IPS-20b (cell line): Measurements from ENCODE around the gene VAT1L.

Experiments used
- H3K27ac ChIP-seq: one replicate; pipeline ENCODE4 v1.5.1; 2013; ENCODE audit warnings: low read length
- H3K27me3 ChIP-seq: 2 replicates; pipeline ENCODE4 v1.6.1; 2013; ENCODE audit warnings: mild to moderate bottlenecking, low read length, inconsistent platforms; ENCODE audit not compliant: insufficient read depth
- H3K36me3 ChIP-seq: 2 replicates; pipeline ENCODE4 v1.6.1; 2013; ENCODE audit warnings: low read depth, mild to moderate bottlenecking, inconsistent platforms, low read length, moderate library complexity; ENCODE audit not compliant: insufficient read depth
- H3K4me1 ChIP-seq: 2 replicates; pipeline ENCODE4 v1.6.1; 2013; ENCODE audit warnings: mild to moderate bottlenecking, control low read depth, inconsistent platforms, low read length, moderate library complexity; ENCODE audit not compliant: insufficient read depth
- H3K4me3 ChIP-seq: 2 replicates; pipeline ENCODE4 v1.5.1; 2013; ENCODE audit warnings: mild to moderate bottlenecking, low read length, inconsistent platforms
- H3K9ac ChIP-seq: 2 replicates; pipeline ENCODE4 v1.6.1; 2013; ENCODE audit warnings: low read depth, mild to moderate bottlenecking, inconsistent platforms, low read length, moderate library complexity
- H3K9me3 ChIP-seq: 2 replicates; pipeline ENCODE4 v1.6.1; 2013; ENCODE audit warnings: mild to moderate bottlenecking, low read depth, low read length, inconsistent platforms; ENCODE audit not compliant: insufficient read depth

Gene VAT1L

DNA sequence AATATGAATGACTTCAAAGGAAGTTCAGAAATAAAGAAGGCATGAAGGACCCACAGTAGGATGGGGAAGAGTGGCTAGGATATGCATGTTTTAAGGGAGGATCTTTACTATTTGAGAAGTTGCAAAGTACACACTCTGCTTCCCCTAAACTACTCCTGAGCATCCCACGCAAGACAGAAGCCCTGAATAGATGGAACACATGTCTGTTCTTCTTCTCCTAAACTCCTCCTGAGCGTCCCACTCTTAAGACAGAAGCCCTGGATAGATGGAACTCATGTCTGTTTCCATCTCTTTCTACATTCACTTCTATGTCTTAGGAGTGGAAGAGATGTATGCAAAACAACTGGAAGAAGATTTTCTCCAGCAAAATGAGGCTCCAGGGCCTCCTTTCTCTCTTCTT, 88.4 kb downstream of the VAT1L start:
- Histone ChIP-seq H3K27ac (no peak overlapping the region), H3K4me1 (no peaks in the 10 kb centered on the region), H3K36me3 (peaks cover 55% of the 10 kb centered on the region), H3K4me3 (no peak overlapping the region), H3K27me3 (no peaks in the 10 kb centered on the region), H3K9me3 (no peaks in the 10 kb centered on the region), H3K9ac (no peak overlapping the region)

GRCh38 chr16:77877712-77878347, 89.5 kb downstream of the VAT1L start:
- no peak overlapping the region for H3K9ac ChIP-seq
- no peaks in the 10 kb centered on the region for H3K4me1 ChIP-seq
- no peak overlapping the region for H3K4me3 ChIP-seq
- H3K36me3 ChIP-seq = peaks cover 64% of the 10 kb centered on the region
- no peak overlapping the region for H3K27ac ChIP-seq
- no peaks in the 10 kb centered on the region for H3K27me3 ChIP-seq
- no peaks in the 10 kb centered on the region for H3K9me3 ChIP-seq

DNA sequence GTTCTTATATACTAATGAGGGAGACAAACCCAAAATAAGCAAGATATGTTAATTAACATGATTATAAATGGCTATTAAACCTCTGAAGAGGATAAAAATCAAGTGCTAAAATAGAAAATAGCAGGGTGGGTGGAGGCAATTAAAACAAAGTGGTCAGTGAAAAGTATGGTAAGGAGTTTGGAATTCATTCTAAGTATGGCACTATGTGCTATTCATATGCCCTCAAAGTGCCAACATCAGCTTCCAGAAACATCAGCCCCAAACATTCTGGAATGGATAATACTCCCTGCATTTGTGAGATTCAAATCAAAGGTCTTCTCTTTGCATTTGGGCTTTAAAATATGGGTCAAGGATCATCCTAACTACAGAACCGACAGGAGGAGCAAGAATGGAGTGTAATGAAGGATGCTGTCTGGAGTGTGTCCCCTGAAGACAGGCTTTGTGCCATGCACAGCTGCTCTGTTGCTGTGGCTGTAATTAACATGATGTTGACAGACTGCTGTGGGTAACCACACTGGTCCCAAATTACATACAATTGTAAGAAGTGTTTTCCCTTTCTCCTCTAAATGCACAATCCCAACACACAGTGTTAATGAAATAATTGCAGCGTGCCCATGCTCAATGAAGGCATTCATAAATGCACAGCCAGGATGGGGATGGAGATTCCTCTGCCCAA, 93.1 kb downstream of the VAT1L start:
- Histone ChIP-seq H3K4me1 (no peaks in the 10 kb centered on the region), H3K27ac (no peak overlapping the region), H3K27me3 (no peaks in the 10 kb centered on the region), H3K4me3 (no peak overlapping the region), H3K9me3 (no peaks in the 10 kb centered on the region), H3K36me3 (peaks cover 77% of the 10 kb centered on the region), H3K9ac (no peak overlapping the region)

GRCh38 chr16:77882358-77882757, 94.0 kb downstream of the VAT1L start:
- Histone ChIP-seq H3K4me1 (no peaks in the 10 kb centered on the region), H3K36me3 (peaks cover 71% of the 10 kb centered on the region), H3K27me3 (no peaks in the 10 kb centered on the region), H3K4me3 (no peak overlapping the region), H3K27ac (no peak overlapping the region), H3K9ac (no peak overlapping the region), H3K9me3 (no peaks in the 10 kb centered on the region)

GRCh38 chr16:77885571-77886295, 97.4 kb downstream of the VAT1L start:
- no peak overlapping the region for H3K9ac ChIP-seq

GRCh38 chr16:77888871-77889270, 100.5 kb downstream of the VAT1L start:
- no peak overlapping the region for H3K27ac ChIP-seq
- no peak overlapping the region for H3K4me3 ChIP-seq
- no peak overlapping the region for H3K9ac ChIP-seq

More at GRCh38 chr16:77885571-77886295, 97.4 kb downstream of the VAT1L start:
- Histone ChIP-seq H3K27ac (no peak overlapping the region), H3K36me3 (peaks cover 42% of the 10 kb centered on the region), H3K4me3 (no peak overlapping the region), H3K9me3 (no peaks in the 10 kb centered on the region), H3K4me1 (no peaks in the 10 kb centered on the region), H3K27me3 (no peaks in the 10 kb centered on the region)

DNA sequence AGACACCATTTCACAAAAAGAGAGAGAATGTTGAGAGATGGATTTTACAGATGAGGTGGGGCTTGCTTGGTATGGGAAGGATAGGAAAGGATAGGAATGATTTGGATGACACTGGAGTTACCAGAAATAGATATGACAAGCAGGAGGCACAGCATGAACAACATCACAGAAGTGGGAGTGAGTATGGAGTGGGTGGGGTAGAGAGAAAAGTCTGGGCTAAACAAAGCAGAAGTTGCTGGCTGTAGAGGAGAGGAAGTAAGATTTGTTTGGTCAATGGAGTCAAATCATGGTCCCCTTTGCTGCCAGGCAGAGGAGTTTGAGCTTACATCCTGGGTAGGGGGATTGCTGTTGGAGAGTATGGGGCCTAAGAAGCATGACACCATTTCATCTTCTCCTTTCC, 101.7 kb downstream of the VAT1L start:
- Histone ChIP-seq H3K27me3 (no peaks in the 10 kb centered on the region), H3K9ac (no peak overlapping the region), H3K27ac (no peak overlapping the region), H3K4me3 (no peak overlapping the region), H3K36me3 (peaks cover 7% of the 10 kb centered on the region; the same call in 1 of the 2 replicates), H3K4me1 (no peaks in the 10 kb centered on the region), H3K9me3 (no peaks in the 10 kb centered on the region)

More at GRCh38 chr16:77888871-77889270, 100.5 kb downstream of the VAT1L start:
- Histone ChIP-seq H3K36me3 (peaks cover 12% of the 10 kb centered on the region; the same call in 1 of the 2 replicates), H3K27me3 (no peaks in the 10 kb centered on the region), H3K4me1 (no peaks in the 10 kb centered on the region), H3K9me3 (no peaks in the 10 kb centered on the region)

DNA sequence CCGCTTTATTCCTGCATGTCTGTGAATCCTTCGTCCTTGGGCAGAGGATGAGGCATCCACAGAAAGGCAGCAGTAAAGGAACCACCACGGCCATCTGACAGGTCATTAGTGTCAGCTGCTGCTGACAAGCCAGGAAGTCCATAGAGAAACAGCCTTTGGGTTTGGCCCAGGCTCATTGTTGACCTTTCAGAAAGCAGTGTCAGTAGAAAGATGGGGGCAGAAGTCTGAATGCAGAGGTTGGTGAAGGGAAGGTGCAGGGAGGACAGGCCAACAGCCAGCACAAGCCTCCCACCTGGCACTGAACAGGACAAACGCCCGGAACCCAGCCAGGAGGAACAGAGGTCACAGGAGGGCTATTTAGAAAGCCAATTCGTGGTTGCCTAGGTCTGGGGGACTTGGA, 105.8 kb downstream of the VAT1L start:
- H3K36me3 ChIP-seq = peaks cover 3% of the 10 kb centered on the region; the same call in 1 of the 2 replicates
- H3K4me1 ChIP-seq = peaks cover 7% of the 10 kb centered on the region; the same call in 1 of the 2 replicates
- no peak overlapping the region for H3K4me3 ChIP-seq
- H3K27me3 ChIP-seq = no peaks in the 10 kb centered on the region
- no peaks in the 10 kb centered on the region for H3K9me3 ChIP-seq
- no peak overlapping the region for H3K27ac ChIP-seq
- no peak overlapping the region for H3K9ac ChIP-seq

GRCh38 chr16:77895962-77896361, 107.6 kb downstream of the VAT1L start:
- no peak overlapping the region for H3K27ac ChIP-seq
- no peak overlapping the region for H3K4me3 ChIP-seq

GRCh38 chr16:77896415-77897128, 108.2 kb downstream of the VAT1L start:
- no peak overlapping the region for H3K4me3 ChIP-seq
- H3K27ac ChIP-seq = no peak overlapping the region
- no peaks in the 10 kb centered on the region for H3K9me3 ChIP-seq
- peaks cover 7% of the 10 kb centered on the region; the same call in 1 of the 2 replicates for H3K4me1 ChIP-seq
- H3K9ac ChIP-seq = no peak overlapping the region
- peaks cover 12% of the 10 kb centered on the region; the same call in 1 of the 2 replicates for H3K36me3 ChIP-seq
- no peaks in the 10 kb centered on the region for H3K27me3 ChIP-seq

More at GRCh38 chr16:77895962-77896361, 107.6 kb downstream of the VAT1L start:
- Histone ChIP-seq H3K27me3 (no peaks in the 10 kb centered on the region), H3K9me3 (no peaks in the 10 kb centered on the region), H3K9ac (no peak overlapping the region), H3K36me3 (peaks cover 12% of the 10 kb centered on the region; the same call in 1 of the 2 replicates), H3K4me1 (peaks cover 7% of the 10 kb centered on the region; the same call in 1 of the 2 replicates)

DNA sequence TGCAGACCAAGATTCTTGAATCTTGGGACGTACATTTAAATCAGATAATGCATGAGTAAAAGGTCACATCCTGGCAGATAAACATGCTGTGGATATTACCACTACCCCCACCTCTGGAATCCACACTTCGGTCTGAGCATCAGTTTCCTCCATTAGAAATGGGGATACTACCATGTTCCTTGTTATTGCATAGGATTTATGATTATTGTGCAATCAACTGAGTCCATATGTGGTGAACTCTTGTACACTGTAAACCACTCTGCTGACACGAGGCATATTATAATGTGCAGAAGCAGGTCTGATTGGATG, 108.7 kb downstream of the VAT1L start:
- Histone ChIP-seq H3K36me3 (peaks cover 12% of the 10 kb centered on the region; the same call in 1 of the 2 replicates), H3K4me3 (no peak overlapping the region), H3K27me3 (no peaks in the 10 kb centered on the region), H3K9me3 (no peaks in the 10 kb centered on the region), H3K4me1 (peaks cover 7% of the 10 kb centered on the region; the same call in 1 of the 2 replicates), H3K9ac (no peak overlapping the region), H3K27ac (no peak overlapping the region)
